Cardiac fibroblast (primary cell): ENCODE measurements around the gene CACNA2D3.
A peak's percentile ranks its signal among the peaks of the same experiment; 100 is the strongest.

Source experiments
- DNase-seq, 2 donors: peaks; one replicate each; pipeline versions ENCODE4 v3.0.0 to v3.0.0-alpha.2; 2010; ENCODE audit warnings: low read depth in 2 of 2
- H3K4me3 ChIP-seq, 2 donors: replicated peaks in 1 of 2; 1 replicate in 1 of 2; 2 replicates in 1 of 2; pipeline ENCODE4 v1.5.1; 2011; ENCODE audit warnings: low read depth in 2 of 2, low read length in 2 of 2, mild to moderate bottlenecking in 2 of 2, moderate library complexity in 1 of 2
- TF ChIP-seq, protein P1 (sequence below): IDR thresholded peaks from one replicate; pipeline ENCODE4 v1.5.1; 2011; ENCODE audit warnings: low read depth, mild to moderate bottlenecking, low read length, inconsistent platforms

The CACNA2D3 gene

DNA sequence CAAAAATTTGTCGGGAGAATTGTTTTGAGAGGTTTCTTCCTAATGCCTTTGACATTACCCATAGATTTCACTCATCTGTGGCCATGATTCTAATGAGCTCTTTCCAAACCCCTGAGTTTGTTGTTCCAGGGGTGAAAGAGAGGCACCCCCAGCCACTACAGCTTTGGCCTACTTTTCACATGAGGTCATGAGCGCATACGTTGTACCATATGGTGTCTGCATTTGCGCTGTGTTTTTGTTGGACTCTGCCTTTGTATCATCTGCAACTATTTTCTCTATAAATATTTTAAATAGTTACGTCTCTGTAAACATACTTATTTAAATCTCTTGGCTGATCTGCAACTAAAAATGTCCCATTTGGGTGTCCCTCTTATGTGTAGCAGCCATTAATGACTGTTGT is 697.6 kb downstream of the CACNA2D3 start:
- TF ChIP-seq, protein P1, sequence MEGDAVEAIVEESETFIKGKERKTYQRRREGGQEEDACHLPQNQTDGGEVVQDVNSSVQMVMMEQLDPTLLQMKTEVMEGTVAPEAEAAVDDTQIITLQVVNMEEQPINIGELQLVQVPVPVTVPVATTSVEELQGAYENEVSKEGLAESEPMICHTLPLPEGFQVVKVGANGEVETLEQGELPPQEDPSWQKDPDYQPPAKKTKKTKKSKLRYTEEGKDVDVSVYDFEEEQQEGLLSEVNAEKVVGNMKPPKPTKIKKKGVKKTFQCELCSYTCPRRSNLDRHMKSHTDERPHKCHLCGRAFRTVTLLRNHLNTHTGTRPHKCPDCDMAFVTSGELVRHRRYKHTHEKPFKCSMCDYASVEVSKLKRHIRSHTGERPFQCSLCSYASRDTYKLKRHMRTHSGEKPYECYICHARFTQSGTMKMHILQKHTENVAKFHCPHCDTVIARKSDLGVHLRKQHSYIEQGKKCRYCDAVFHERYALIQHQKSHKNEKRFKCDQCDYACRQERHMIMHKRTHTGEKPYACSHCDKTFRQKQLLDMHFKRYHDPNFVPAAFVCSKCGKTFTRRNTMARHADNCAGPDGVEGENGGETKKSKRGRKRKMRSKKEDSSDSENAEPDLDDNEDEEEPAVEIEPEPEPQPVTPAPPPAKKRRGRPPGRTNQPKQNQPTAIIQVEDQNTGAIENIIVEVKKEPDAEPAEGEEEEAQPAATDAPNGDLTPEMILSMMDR, result no peak
- peak in 1 of 2 donors; percentile 4 for DNase-seq

DNA sequence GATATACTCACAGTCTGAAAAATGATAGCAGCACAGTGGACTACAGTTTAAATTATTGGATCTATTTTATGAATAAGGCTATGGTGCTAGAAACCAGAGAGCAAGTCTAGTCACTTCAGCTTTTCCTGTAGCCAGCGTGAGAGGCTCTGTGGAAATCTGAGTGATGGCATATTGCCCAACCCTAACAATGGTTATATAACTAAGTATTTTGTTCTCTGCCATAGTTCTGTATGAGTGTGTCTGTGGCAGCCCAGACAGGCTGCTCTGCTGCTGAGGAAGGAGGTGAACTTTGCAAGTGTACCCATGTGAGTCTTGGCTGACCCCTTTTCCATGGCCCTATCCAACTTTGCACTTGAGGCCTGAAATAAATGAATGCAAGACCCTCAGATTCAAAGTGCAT is 699.9 kb downstream of the CACNA2D3 start:
- peak; percentile 39 for DNase-seq
- TF ChIP-seq, protein P1, result no peak
- no peak overlapping the region for H3K4me3 ChIP-seq

More for the DNA sequence above, 697.6 kb downstream of the CACNA2D3 start:
- H3K4me3 ChIP-seq, result no peak overlapping the region

DNA sequence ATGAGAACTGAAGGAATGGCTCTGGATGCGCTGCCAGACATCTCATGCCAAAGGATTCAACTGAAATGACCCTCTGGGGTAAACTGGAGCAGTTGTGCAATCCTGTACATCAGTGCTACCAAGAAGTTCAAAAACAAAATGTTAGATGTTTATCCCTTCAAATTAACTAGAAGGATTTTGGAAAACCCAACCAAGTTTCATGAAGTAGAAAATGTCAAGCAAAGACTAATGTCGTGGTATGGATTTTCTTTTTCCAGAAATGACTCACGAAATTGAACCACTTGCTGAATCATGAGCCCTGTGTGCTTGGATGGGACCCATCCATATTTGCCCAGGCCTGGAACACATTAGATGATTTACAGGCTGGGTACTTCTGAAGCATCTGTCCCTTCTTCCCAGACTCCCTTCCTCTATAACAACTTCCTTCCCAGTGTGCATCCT is 703.9 kb downstream of the CACNA2D3 start:
- DNase-seq, result no peak
- TF ChIP-seq, protein P1, result no peak
- no peak overlapping the region for H3K4me3 ChIP-seq

DNA sequence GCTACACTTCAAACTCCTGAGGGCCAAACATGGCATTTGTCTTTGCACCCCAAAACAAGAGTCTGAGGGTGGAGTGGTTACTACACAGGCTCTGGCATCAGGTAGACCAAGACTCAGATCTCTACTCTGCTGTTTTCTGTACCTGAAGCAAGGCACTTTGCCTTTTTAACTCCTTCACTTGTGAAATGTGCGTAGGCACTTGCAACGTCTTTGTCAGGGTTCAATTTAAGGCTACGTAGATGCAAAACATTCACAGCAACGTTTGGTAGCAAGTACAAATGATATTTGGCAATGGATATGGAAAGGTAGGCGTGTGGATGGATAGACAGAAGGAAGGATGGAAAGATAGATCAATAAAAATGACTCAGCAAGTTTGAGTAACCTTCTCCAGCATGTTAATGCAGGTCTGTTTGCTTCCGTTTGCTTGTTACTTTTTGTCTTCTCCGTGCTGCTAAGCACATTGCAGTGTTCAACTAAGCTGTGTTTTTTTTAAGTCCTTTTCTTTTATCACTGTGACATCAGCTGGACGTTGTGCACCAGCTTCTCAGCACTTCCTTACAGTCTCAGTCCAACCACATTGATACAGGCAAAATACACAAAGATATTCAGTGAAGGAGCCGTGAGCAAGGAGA is 704.8 kb downstream of the CACNA2D3 start:
- no peak for DNase-seq
- no peak overlapping the region for H3K4me3 ChIP-seq
- TF ChIP-seq, protein P1, result no peak

DNA sequence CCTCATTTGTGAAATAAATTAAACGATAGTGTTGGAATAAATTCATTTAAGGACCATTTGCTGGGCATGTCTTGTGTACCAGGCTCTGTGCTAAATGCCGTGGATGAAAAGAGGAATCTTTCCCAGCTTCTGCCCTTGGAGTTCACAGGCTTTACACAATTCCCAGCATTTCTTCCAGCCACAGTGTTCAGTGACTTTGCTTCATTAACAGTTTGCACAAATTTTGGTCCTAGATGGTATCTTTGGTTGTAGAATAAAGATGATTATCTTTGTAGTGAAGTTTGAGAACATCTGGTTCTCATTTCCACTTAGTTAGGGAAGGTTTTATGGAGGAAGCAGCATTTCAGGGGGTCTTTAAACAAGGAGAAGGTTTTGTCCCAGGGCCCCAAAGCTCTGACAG is 705.4 kb downstream of the CACNA2D3 start:
- H3K4me3 ChIP-seq, result no peak overlapping the region
- TF ChIP-seq, protein P1, result no peak
- no peak for DNase-seq

DNA sequence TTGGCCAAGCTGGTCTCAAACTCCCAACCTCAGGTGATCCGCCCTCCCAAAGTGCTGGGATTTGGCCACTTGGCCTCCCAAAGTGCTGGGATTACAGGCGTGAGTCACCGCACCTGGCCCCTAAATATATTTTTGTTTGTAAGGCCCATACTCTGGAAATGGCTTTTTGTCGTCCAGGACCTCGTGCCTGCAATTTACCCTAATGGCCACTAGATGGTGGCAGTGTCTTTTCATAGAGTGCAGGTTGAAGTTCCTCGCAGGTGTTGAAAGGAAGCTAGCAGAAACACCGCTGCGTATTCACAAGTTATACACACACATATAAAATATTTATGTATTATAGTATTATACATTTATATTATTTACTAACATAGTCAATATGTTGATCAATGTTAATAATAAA is 708.3 kb downstream of the CACNA2D3 start:
- DNase-seq, result peak; percentile 2 to 48
- H3K4me3 ChIP-seq, result no peak overlapping the region
- TF ChIP-seq, protein P1, result peak; percentile 66

DNA sequence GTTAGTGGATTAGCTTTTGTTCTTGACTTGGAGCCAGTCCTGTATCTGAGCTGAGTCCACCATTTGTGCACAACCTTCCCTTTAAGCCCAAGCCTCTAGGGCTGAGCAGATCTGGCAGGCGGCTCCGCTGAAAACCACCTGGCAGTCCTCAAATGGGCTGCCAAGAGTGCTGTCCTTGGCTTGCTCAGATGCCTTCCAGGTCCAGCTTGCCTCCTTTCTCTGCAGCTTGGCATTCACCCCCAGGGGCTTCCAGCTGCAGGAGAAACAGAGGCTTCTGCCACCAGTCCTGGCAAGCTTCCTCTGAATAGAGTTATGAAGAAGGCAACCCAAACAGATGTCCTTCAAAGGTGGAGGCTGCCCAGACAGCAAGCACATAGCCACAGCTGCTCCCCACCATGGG is 708.8 kb downstream of the CACNA2D3 start:
- no peak overlapping the region for H3K4me3 ChIP-seq
- no peak for DNase-seq
- TF ChIP-seq, protein P1, result no peak
